Astrocyte (in vitro differentiated cells and primary cell): ENCODE measurements around the gene VPS8.

ENCODE experiments used
- CTCF ChIP-seq: IDR thresholded peaks from 2 replicates; pipeline ENCODE4 v1.5.1; 2011; ENCODE audit warnings: low read depth, mild to moderate bottlenecking, inconsistent platforms, low read length, moderate library complexity; ENCODE audit not compliant: insufficient read depth
- EZH2 ChIP-seq: IDR thresholded peaks from 2 replicates; pipeline ENCODE4 v1.6.1; 2012; ENCODE audit warnings: mild to moderate bottlenecking, low read length, inconsistent platforms; ENCODE audit not compliant: insufficient read depth

DNA sequence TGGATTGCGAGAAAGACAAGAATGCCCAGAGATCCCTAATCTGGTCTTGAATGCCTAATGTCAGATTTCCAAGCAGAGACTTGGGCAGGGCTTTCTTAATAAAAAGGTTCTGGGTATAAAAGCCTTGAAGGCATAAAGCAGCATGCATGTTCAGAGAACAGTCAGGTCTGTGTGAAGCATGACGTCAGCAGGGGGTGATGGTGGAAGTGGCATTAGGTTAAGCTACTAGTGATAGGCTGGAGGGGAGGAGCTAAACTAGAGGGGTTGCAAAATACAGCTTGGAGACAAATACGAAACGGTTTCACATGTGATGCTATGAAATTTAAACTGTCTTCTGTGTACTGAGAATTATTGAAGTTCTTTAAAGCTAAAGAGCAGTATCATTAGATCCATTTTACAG is 125.6 kb downstream of the VPS8 start:
- TF ChIP-seq CTCF, result no peak
- TF ChIP-seq EZH2, result no peak
